ENCODE data around the gene CYB561D1.

DNA sequence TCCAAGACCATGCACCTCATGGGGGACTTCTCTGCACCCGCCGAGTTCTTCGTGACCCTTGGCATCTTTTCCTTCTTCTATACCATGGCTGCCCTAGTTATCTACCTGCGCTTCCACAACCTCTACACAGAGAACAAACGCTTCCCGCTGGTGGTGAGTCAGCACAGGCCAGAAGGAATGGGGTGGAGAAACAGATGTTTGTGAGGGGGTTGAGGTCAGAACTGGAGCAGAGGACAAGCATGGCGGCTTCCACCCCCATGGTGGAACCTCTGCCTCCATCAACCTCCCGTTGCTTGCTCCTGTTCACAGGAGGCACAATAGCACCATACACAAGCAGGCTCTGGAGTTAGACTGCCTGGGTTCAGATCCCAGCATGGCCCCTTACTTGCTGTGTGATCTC lies 17.1 kb upstream of the CYB561D1 start:
- TF ChIP-seq, protein P1, sequence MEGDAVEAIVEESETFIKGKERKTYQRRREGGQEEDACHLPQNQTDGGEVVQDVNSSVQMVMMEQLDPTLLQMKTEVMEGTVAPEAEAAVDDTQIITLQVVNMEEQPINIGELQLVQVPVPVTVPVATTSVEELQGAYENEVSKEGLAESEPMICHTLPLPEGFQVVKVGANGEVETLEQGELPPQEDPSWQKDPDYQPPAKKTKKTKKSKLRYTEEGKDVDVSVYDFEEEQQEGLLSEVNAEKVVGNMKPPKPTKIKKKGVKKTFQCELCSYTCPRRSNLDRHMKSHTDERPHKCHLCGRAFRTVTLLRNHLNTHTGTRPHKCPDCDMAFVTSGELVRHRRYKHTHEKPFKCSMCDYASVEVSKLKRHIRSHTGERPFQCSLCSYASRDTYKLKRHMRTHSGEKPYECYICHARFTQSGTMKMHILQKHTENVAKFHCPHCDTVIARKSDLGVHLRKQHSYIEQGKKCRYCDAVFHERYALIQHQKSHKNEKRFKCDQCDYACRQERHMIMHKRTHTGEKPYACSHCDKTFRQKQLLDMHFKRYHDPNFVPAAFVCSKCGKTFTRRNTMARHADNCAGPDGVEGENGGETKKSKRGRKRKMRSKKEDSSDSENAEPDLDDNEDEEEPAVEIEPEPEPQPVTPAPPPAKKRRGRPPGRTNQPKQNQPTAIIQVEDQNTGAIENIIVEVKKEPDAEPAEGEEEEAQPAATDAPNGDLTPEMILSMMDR (IDR thresholded peaks at IDR 0.05), result no peak
- no peak for TF ChIP-seq POLR2A (IDR thresholded peaks at IDR 0.05)
